Neural progenitor cell (in vitro differentiated cells): ENCODE results near the gene RNF126. TPM values are rescaled to one million over a fixed set of nuclear protein-coding genes. Genes with fewer than 3 reads are reported as not detected.

Source experiments
- DNase-seq: peaks from one replicate; pipeline ENCODE4 v3.0.0-alpha.2; 2016; ENCODE audit warnings: low spot score
- H2AFZ ChIP-seq: fragments of 200-600 bp; sonication (generic); replicated peaks from 2 replicates; pipeline ENCODE4 v1.6.1; 2016; ENCODE audit warnings: antibody characterized with exemption
- H3F3A ChIP-seq: fragments of 200-600 bp; sonication (generic); 2 replicates; pipeline ENCODE4 v1.6.1; 2016; ENCODE audit warnings: antibody characterized with exemption, low read depth
- H3K27ac ChIP-seq: fragments of 200-600 bp; sonication (generic); 2 replicates; pipeline ENCODE4 v1.5.1; 2016; ENCODE audit warnings: mild to moderate bottlenecking
- H3K27me3 ChIP-seq: fragments of 200-600 bp; sonication (generic); 2 replicates; pipeline ENCODE4 v1.6.1; 2016; ENCODE audit warnings: mild to moderate bottlenecking, moderate library complexity
- H3K36me3 ChIP-seq: fragments of 200-600 bp; sonication (generic); 2 replicates; pipeline ENCODE4 v1.5.1; 2016
- H3K4me1 ChIP-seq: fragments of 200-600 bp; sonication (generic); 2 replicates; pipeline ENCODE4 v1.6.1; 2016; ENCODE audit warnings: mixed run types
- H3K4me2 ChIP-seq: fragments of 200-600 bp; sonication (generic); 2 replicates; pipeline ENCODE4 v1.6.1; 2016
- H3K4me3 ChIP-seq: fragments of 200-600 bp; sonication (generic); 2 replicates; pipeline ENCODE4 v1.5.1; 2016
- H3K79me2 ChIP-seq: fragments of 200-600 bp; sonication (generic); 2 replicates; pipeline ENCODE4 v1.6.1; 2016; ENCODE audit warnings: low read depth
- H3K9ac ChIP-seq: fragments of 200-600 bp; sonication (generic); 2 replicates; pipeline ENCODE4 v1.6.1; 2016
- H3K9me3 ChIP-seq: fragments of 200-600 bp; sonication (generic); 2 replicates; pipeline ENCODE4 v1.5.1; 2016; ENCODE audit warnings: low read depth
- H4K20me1 ChIP-seq: fragments of 200-600 bp; sonication (generic); 2 replicates; pipeline ENCODE4 v1.6.1; 2016; ENCODE audit warnings: low read depth
- H3K27ac Mint-ChIP-seq: 3 replicates; pipeline ENCODE4 v1.8.0; 2021; ENCODE audit warnings: mixed read lengths
- H3K27me3 Mint-ChIP-seq: 2 replicates; pipeline ENCODE4 v1.8.0; 2022; ENCODE audit warnings: low read depth, mild to moderate bottlenecking, inconsistent platforms, moderate library complexity, mixed read lengths; ENCODE audit not compliant: insufficient read depth
- H3K36me3 Mint-ChIP-seq: 3 replicates; pipeline ENCODE4 v1.8.0; 2021; ENCODE audit warnings: mixed read lengths
- H3K4me1 Mint-ChIP-seq: 3 replicates; pipeline ENCODE4 v1.8.0; 2021; ENCODE audit warnings: mixed read lengths
- H3K4me3 Mint-ChIP-seq: 3 replicates; pipeline ENCODE4 v1.8.0; 2021; ENCODE audit warnings: mild to moderate bottlenecking, moderate library complexity, mixed read lengths
- H3K9me3 Mint-ChIP-seq: 3 replicates; pipeline ENCODE4 v1.8.0; 2020; ENCODE audit warnings: mixed read lengths
- EZH2 ChIP-seq: fragments of 200-600 bp; sonication (generic); IDR thresholded peaks from 2 replicates; pipeline ENCODE4 v1.6.1; 2017; ENCODE audit warnings: antibody characterized with exemption, mild to moderate bottlenecking, moderate library complexity
- EZH2phosphoT487 ChIP-seq: fragments of 200-600 bp; sonication (generic); IDR thresholded peaks from 2 replicates; pipeline ENCODE4 v1.6.1; 2017; ENCODE audit warnings: antibody characterized with exemption
- total RNA-seq: library from RNA; depleted of rRNA; stranded (reverse); fragments of >200 nt; gene quantifications from 2 replicates; pipeline ENCODE4 v1.2.3, GENCODE V29; 2015; ENCODE audit warnings: low replicate concordance
- TF ChIP-seq, protein P1 (sequence below): fragments of 200-600 bp; sonication (generic); IDR thresholded peaks from 2 replicates; pipeline ENCODE4 v1.5.1; 2017; ENCODE audit warnings: antibody characterized with exemption, mild to moderate bottlenecking

RNF126 gene
- total RNA-seq, 1 donor from 2014 or later, result 9.7 TPM

DNA sequence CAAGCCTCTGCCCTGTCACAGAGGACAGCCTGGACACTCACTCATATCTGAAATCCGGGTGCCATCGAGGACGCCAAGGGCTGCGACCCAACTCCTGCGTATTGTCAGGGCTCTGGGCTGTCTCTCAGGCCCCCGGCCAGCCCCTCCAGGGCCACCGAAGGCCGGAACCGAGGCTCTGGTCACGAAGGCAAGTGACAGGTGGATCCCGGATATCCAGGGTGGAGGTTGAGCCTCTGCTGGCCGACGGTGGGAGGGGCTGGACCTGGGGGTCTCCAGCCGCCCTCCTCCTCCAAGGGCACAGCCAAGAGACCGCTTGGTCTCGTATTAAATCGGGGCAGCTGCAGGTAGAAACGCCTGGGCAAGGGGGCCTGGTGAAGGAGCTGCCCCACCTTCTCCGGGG, 5.4 kb downstream of the RNF126 start:
- no peak overlapping the region for H3K27ac ChIP-seq
- H3K9me3 ChIP-seq, result no peaks in the 10 kb centered on the region
- H3K9ac ChIP-seq, result no peak overlapping the region
- H3K36me3 ChIP-seq, result no peaks in the 10 kb centered on the region
- Mint-ChIP-seq H3K4me1 (peaks cover 16% of the 10 kb centered on the region), H3K27me3 (no peaks in the 10 kb centered on the region), H3K36me3 (no peaks in the 10 kb centered on the region), H3K27ac (no peak overlapping the region), H3K4me3 (no peak overlapping the region), H3K9me3 (no peaks in the 10 kb centered on the region)
- H3K4me2 ChIP-seq, result no peak overlapping the region
- H3K4me1 ChIP-seq, result peaks cover 12% of the 10 kb centered on the region
- peaks cover 100% of the 10 kb centered on the region for H3K79me2 ChIP-seq
- peaks cover 98% of the 10 kb centered on the region for H4K20me1 ChIP-seq
- H3K27me3 ChIP-seq, result no peaks in the 10 kb centered on the region
- no peaks in the 10 kb centered on the region for H3F3A ChIP-seq
- no peak overlapping the region for H3K4me3 ChIP-seq
- H2AFZ ChIP-seq, result no peak overlapping the region
- DNase-seq, result no peak
- no peak for TF ChIP-seq EZH2phosphoT487
- TF ChIP-seq, protein P1, sequence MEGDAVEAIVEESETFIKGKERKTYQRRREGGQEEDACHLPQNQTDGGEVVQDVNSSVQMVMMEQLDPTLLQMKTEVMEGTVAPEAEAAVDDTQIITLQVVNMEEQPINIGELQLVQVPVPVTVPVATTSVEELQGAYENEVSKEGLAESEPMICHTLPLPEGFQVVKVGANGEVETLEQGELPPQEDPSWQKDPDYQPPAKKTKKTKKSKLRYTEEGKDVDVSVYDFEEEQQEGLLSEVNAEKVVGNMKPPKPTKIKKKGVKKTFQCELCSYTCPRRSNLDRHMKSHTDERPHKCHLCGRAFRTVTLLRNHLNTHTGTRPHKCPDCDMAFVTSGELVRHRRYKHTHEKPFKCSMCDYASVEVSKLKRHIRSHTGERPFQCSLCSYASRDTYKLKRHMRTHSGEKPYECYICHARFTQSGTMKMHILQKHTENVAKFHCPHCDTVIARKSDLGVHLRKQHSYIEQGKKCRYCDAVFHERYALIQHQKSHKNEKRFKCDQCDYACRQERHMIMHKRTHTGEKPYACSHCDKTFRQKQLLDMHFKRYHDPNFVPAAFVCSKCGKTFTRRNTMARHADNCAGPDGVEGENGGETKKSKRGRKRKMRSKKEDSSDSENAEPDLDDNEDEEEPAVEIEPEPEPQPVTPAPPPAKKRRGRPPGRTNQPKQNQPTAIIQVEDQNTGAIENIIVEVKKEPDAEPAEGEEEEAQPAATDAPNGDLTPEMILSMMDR, result no peak
- no peak for TF ChIP-seq EZH2

DNA sequence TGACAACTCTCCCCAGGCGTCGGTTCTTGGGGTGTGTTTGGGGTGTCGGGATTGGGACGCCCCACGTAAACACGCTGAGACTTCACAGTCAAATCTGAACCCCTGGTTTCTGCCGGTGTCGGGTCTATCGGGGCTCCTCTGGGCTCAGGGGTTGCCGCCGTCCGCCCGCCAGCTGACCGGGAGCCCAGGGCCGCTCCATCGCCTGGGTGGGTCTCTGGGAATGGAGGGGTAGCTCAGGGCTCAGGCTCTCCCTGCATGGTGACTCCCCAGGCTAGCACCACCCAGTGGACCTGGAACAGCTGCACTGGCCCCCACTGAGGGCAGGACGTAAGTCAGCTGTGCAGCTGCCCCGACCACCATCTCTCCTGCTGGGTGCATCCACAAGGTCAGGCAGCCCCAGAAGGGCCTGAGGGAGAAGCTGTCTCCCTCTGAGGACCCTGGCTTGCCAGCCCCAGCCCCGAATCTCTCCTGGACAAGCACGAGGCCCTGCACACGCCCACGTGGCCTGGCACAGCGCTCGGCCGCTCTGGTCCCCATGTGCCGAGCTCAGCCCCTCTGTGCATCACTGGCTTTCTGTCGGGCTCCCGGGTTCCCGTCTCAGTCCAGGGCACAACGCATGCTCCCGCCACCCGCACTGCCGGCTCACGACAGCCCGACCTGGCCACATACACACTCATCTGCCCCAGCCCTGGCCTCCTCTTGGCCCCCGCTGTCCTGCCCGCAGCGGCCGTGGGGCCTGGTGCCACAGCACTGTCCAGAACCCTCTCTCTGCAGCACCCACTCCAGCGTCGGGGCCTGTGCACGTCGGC, 6.1 kb downstream of the RNF126 start:
- Histone ChIP-seq H3K4me3 (no peak overlapping the region), H3K4me1 (peaks cover 9% of the 10 kb centered on the region), H3K4me2 (no peak overlapping the region), H3F3A (no peaks in the 10 kb centered on the region), H3K79me2 (peaks cover 100% of the 10 kb centered on the region), H3K27ac (no peak overlapping the region), H3K36me3 (no peaks in the 10 kb centered on the region), H4K20me1 (peaks cover 98% of the 10 kb centered on the region), H2AFZ (no peak overlapping the region), H3K9ac (peak overlapping the region; percentile 4), H3K9me3 (no peaks in the 10 kb centered on the region), H3K27me3 (no peaks in the 10 kb centered on the region)
- no peaks in the 10 kb centered on the region for H3K27me3 Mint-ChIP-seq
- no peaks in the 10 kb centered on the region for H3K9me3 Mint-ChIP-seq
- TF ChIP-seq, protein P1, result no peak
- no peak for TF ChIP-seq EZH2
- no peak for TF ChIP-seq EZH2phosphoT487
- DNase-seq, result no peak
- no peaks in the 10 kb centered on the region for H3K36me3 Mint-ChIP-seq
- H3K4me1 Mint-ChIP-seq, result peaks cover 16% of the 10 kb centered on the region
- no peak overlapping the region for H3K27ac Mint-ChIP-seq
- H3K4me3 Mint-ChIP-seq, result no peak overlapping the region

DNA sequence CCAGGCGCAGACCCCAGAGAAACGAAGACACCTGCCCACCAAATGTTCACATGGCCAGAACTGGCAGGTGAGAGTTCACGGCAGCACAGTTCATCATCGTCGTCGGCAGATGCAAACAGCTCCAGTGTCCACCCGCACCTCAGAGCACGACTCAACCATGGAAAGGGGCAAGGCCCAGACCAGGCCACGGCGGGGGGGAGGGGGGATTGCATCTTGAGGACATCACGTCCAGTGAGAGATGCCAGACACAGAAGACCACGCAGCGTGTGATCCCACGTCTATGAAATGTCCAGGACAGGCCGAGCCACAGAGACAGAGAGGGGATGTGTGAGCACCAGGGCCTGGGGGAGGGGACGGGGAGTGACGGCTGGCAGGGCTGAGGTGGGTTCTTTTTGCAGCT, 7.3 kb downstream of the RNF126 start:
- H4K20me1 ChIP-seq, result peaks cover 93% of the 10 kb centered on the region
- no peak overlapping the region for H3K4me3 Mint-ChIP-seq
- H3K27ac Mint-ChIP-seq, result no peak overlapping the region

More for the DNA sequence above, 7.3 kb downstream of the RNF126 start:
- Histone ChIP-seq H3K9ac (peak overlapping the region; percentile 4), H3K4me1 (no peaks in the 10 kb centered on the region), H3K36me3 (no peaks in the 10 kb centered on the region), H2AFZ (no peak overlapping the region), H3K9me3 (no peaks in the 10 kb centered on the region), H3F3A (no peaks in the 10 kb centered on the region), H3K79me2 (peaks cover 92% of the 10 kb centered on the region), H3K4me2 (no peak overlapping the region), H3K27ac (no peak overlapping the region), H3K27me3 (no peaks in the 10 kb centered on the region), H3K4me3 (no peak overlapping the region)
- Mint-ChIP-seq H3K4me1 (peaks cover 8% of the 10 kb centered on the region), H3K27me3 (no peaks in the 10 kb centered on the region), H3K9me3 (no peaks in the 10 kb centered on the region), H3K36me3 (peaks cover 2% of the 10 kb centered on the region)
- TF ChIP-seq EZH2 (no peak), EZH2phosphoT487 (no peak)
- TF ChIP-seq, protein P1, result no peak
- DNase-seq, result no peak
